Measurements from ENCODE around the gene SND1.

The SND1 gene

DNA sequence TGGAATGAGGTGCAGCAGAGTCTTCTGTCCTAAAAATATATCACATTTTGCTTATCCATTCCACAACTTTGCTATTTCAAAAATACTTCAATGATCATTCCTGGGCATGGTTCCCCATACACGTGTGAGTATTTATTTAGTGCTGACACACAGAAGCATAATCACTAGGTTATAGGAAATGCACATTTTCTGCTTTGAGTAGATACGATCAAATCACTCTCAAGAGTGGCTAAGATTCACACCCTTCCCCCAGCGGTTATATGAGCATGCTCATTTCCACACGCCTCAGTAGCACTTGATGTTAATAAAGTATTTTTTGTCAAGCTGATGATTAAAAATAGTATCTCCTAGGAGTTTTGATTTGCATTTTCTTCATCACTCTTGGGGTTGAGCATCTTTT is 472.8 kb downstream of the SND1 start:
- Histone ChIP-seq H4K20me1 (ENCODE audit: low read depth, low read length) (no peaks in the 10 kb centered on the region), H3K27ac (ENCODE audit: low read depth, low read length) (no peak overlapping the region), H3K36me3 (ENCODE audit: low read length) (peaks cover 2% of the 10 kb centered on the region; the same call in 1 of the 2 replicates), H3K9me3 (ENCODE audit: insufficient read depth, low read length) (no peaks in the 10 kb centered on the region), H3K4me2 (ENCODE audit: low read depth, low read length, poor library complexity, severe bottlenecking) (no peak overlapping the region), H3F3A (ENCODE audit: insufficient read depth) (no peaks in the 10 kb centered on the region), H3K4me3 (ENCODE audit: insufficient read depth, low read length, poor library complexity, severe bottlenecking) (no peak overlapping the region), H3K79me2 (ENCODE audit: insufficient read depth, low read length) (no peaks in the 10 kb centered on the region), H3K9me2 (replicated peaks; ENCODE audit: insufficient read depth, low read length) (no peaks in the 10 kb centered on the region), H3K27me3 (ENCODE audit: low read length) (no peaks in the 10 kb centered on the region), H2AFZ (ENCODE audit: low read depth, low read length, severe bottlenecking) (no peak overlapping the region), H3K9ac (ENCODE audit: low read length) (no peak overlapping the region)
- TF ChIP-seq, protein P1, sequence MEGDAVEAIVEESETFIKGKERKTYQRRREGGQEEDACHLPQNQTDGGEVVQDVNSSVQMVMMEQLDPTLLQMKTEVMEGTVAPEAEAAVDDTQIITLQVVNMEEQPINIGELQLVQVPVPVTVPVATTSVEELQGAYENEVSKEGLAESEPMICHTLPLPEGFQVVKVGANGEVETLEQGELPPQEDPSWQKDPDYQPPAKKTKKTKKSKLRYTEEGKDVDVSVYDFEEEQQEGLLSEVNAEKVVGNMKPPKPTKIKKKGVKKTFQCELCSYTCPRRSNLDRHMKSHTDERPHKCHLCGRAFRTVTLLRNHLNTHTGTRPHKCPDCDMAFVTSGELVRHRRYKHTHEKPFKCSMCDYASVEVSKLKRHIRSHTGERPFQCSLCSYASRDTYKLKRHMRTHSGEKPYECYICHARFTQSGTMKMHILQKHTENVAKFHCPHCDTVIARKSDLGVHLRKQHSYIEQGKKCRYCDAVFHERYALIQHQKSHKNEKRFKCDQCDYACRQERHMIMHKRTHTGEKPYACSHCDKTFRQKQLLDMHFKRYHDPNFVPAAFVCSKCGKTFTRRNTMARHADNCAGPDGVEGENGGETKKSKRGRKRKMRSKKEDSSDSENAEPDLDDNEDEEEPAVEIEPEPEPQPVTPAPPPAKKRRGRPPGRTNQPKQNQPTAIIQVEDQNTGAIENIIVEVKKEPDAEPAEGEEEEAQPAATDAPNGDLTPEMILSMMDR (IDR thresholded peaks at IDR 0.05; ENCODE audit: insufficient read depth, low read length, poor library complexity, severe bottlenecking) = no peak
- no peak for TF ChIP-seq EZH2phosphoT487 (conservative IDR thresholded peaks at IDR 0.05; ENCODE audit: low read length)

DNA sequence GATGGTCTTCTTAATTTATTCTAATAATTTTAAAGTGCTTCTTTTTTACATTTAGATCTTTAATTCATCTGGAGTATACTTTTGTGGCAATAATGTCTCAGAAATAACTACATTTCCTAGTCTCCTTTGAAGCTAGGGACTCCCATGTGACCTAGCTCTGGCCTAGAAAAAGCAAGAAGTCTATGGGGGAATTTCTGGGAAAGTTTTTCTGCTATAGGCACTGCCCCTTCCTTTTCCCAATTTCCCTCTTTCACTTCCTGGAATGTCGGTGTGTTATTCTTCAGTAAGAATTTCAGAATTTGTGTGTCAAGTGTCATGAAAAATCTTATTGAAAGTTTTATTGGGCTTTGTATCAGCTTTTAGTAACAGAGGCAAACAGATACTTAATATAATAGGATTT is 473.8 kb downstream of the SND1 start:
- Histone ChIP-seq H2AFZ (ENCODE audit: low read depth, low read length, severe bottlenecking) (no peak overlapping the region), H3K9me3 (ENCODE audit: insufficient read depth, low read length) (no peaks in the 10 kb centered on the region), H3K9ac (ENCODE audit: low read length) (no peak overlapping the region), H3K27me3 (ENCODE audit: low read length) (no peaks in the 10 kb centered on the region), H3K4me3 (ENCODE audit: insufficient read depth, low read length, poor library complexity, severe bottlenecking) (no peak overlapping the region), H3K27ac (ENCODE audit: low read depth, low read length) (no peak overlapping the region), H4K20me1 (ENCODE audit: low read depth, low read length) (no peaks in the 10 kb centered on the region), H3K9me2 (replicated peaks; ENCODE audit: insufficient read depth, low read length) (no peaks in the 10 kb centered on the region), H3K4me2 (ENCODE audit: low read depth, low read length, poor library complexity, severe bottlenecking) (no peak overlapping the region), H3K79me2 (ENCODE audit: insufficient read depth, low read length) (no peaks in the 10 kb centered on the region), H3F3A (ENCODE audit: insufficient read depth) (no peaks in the 10 kb centered on the region), H3K36me3 (ENCODE audit: low read length) (peaks cover 2% of the 10 kb centered on the region; the same call in 1 of the 2 replicates)
- TF ChIP-seq, protein P1 (IDR thresholded peaks at IDR 0.05; ENCODE audit: insufficient read depth, low read length, poor library complexity, severe bottlenecking) = no peak
- TF ChIP-seq EZH2phosphoT487 (conservative IDR thresholded peaks at IDR 0.05; ENCODE audit: low read length) = no peak

DNA sequence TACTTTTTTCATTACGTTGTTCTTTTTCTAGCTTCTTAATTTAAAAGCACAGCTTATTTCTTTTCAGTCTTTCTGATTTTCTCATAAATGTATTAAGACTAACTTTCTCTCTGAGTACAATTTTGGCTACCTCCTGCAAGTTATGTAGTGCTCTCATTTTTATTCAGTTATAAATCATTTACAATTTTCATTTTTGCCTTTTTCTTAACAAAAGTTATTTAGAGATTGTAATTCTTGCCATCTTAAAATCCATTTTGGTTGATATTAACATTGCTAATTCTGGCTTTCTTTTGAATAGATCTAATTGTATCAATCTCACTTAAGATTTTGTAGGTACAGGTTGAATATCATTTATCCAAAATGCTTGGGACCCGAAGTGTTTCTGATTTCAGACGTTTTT is 476.4 kb downstream of the SND1 start:
- no peaks in the 10 kb centered on the region for H3F3A ChIP-seq (ENCODE audit: insufficient read depth)
- H3K27me3 ChIP-seq (ENCODE audit: low read length) = no peaks in the 10 kb centered on the region
- H3K9me2 ChIP-seq (replicated peaks; ENCODE audit: insufficient read depth, low read length) = no peaks in the 10 kb centered on the region
- no peaks in the 10 kb centered on the region for H4K20me1 ChIP-seq (ENCODE audit: low read depth, low read length)
- H3K79me2 ChIP-seq (ENCODE audit: insufficient read depth, low read length) = no peaks in the 10 kb centered on the region
- no peak overlapping the region for H3K9ac ChIP-seq (ENCODE audit: low read length)
- no peak overlapping the region for H2AFZ ChIP-seq (ENCODE audit: low read depth, low read length, severe bottlenecking)
- TF ChIP-seq, protein P1 (IDR thresholded peaks at IDR 0.05; ENCODE audit: insufficient read depth, low read length, poor library complexity, severe bottlenecking) = no peak
- TF ChIP-seq EZH2phosphoT487 (conservative IDR thresholded peaks at IDR 0.05; ENCODE audit: low read length) = no peak
- peaks cover 2% of the 10 kb centered on the region; the same call in 1 of the 2 replicates for H3K36me3 ChIP-seq (ENCODE audit: low read length)
- H3K9me3 ChIP-seq (ENCODE audit: insufficient read depth, low read length) = no peaks in the 10 kb centered on the region
- no peak overlapping the region for H3K4me2 ChIP-seq (ENCODE audit: low read depth, low read length, poor library complexity, severe bottlenecking)
- H3K4me3 ChIP-seq (ENCODE audit: insufficient read depth, low read length, poor library complexity, severe bottlenecking) = no peak overlapping the region
- no peak overlapping the region for H3K27ac ChIP-seq (ENCODE audit: low read depth, low read length)

All from SU-DHL-6 (cell line).